Fibroblast of lung (primary cell): ENCODE results near the gene MYH9. TPM values are rescaled to one million over a fixed set of nuclear protein-coding genes. Genes with fewer than 3 reads are reported as not detected.
"Not testable (repeated sequence)": the region's sequence is repeated elsewhere in the genome, so short reads cannot be mapped to it uniquely, and the experiment has no call there.

Experiments used
- DNase-seq, 2 donors: peaks; one replicate each; pipeline versions ENCODE4 v3.0.0 to v3.0.0-alpha.2; 2010; ENCODE audit warnings: low read depth in 2 of 2
- H2AFZ ChIP-seq: 2 replicates; pipeline ENCODE4 v1.5.1; 2012; ENCODE audit warnings: low read length, control low read depth, inconsistent platforms
- H3K27ac ChIP-seq: 2 replicates; pipeline ENCODE4 v1.5.1; 2011; ENCODE audit warnings: low read length, control low read depth; ENCODE audit not compliant: insufficient read depth
- H3K27me3 ChIP-seq: 2 replicates; pipeline ENCODE4 v1.5.1; 2011; ENCODE audit warnings: mild to moderate bottlenecking, low read length; ENCODE audit not compliant: control insufficient read depth, insufficient read depth
- H3K36me3 ChIP-seq: 2 replicates; pipeline ENCODE4 v1.5.1; 2011; ENCODE audit warnings: low read length; ENCODE audit not compliant: control insufficient read depth, insufficient read depth
- H3K4me1 ChIP-seq: 2 replicates; pipeline ENCODE4 v1.5.1; 2011; ENCODE audit warnings: low read length; ENCODE audit not compliant: control insufficient read depth, insufficient read depth; ENCODE audit errors: extremely low read depth
- H3K4me2 ChIP-seq: 2 replicates; pipeline ENCODE4 v1.5.1; 2011; ENCODE audit warnings: low read length, control low read depth; ENCODE audit not compliant: insufficient read depth; ENCODE audit errors: extremely low read depth
- H3K4me3 ChIP-seq, 4 experiments: fragments of 200-600 bp in 1 of 4; sonication (generic) in 1 of 4; replicated peaks in 1 of 4; 2 replicates each; pipeline ENCODE4 v1.5.1; 2011 to 2016; ENCODE audit warnings: low read length in 4 of 4, low read depth in 3 of 4, mild to moderate bottlenecking in 3 of 4, control low read depth in 2 of 4, inconsistent platforms in 1 of 4, mixed read lengths in 1 of 4; ENCODE audit not compliant: insufficient read depth in 1 of 4; ENCODE audit errors: control extremely low read depth in 1 of 4
- H3K79me2 ChIP-seq: 2 replicates; pipeline ENCODE4 v1.5.1; 2012; ENCODE audit warnings: mild to moderate bottlenecking, low read length, inconsistent platforms; ENCODE audit not compliant: control insufficient read depth, insufficient read depth
- H3K9ac ChIP-seq: 2 replicates; pipeline ENCODE4 v1.5.1; 2011; ENCODE audit warnings: mild to moderate bottlenecking, low read length, control low read depth; ENCODE audit not compliant: insufficient read depth
- H3K9me3 ChIP-seq: 2 replicates; pipeline ENCODE4 v1.5.1; 2012; ENCODE audit warnings: low read depth, low read length; ENCODE audit not compliant: control insufficient read depth, insufficient read depth
- H4K20me1 ChIP-seq: 2 replicates; pipeline ENCODE4 v1.5.1; 2011; ENCODE audit warnings: low read length; ENCODE audit not compliant: control insufficient read depth, insufficient read depth; ENCODE audit errors: extremely low read depth
- CTCF ChIP-seq, 2 donors: IDR thresholded peaks in 1 of 2; conservative IDR thresholded peaks in 1 of 2; 1 replicate in 1 of 2; 2 replicates in 1 of 2; pipeline ENCODE4 v1.5.1; 2011 to 2012; ENCODE audit warnings: low read length in 2 of 2, control low read depth in 1 of 2, inconsistent platforms in 1 of 2, low read depth in 1 of 2, mild to moderate bottlenecking in 1 of 2
- EZH2 ChIP-seq: IDR thresholded peaks from 2 replicates; pipeline ENCODE4 v1.5.1; 2012; ENCODE audit warnings: low read length, control low read depth, mild to moderate bottlenecking; ENCODE audit errors: missing control alignments
- polyA plus RNA-seq, 2 donors: library from polyadenylated mRNA; depleted of rRNA in 1 of 2; stranded (reverse) in 1 of 2; unstranded in 1 of 2; fragments of >200 nt; gene quantifications; 2 replicates each; pipeline ENCODE4 v1.2.1, GENCODE V29; 2011 to 2012; ENCODE audit warnings: missing spikeins in 1 of 2
- total RNA-seq: library from RNA; depleted of rRNA; stranded (reverse); fragments of >200 nt; gene quantifications from 2 replicates; pipeline ENCODE4 v1.2.1, GENCODE V29; 2014

Gene MYH9
- total and polyA plus RNA-seq, 2 donors (not counting 1 experiment from before 2014, with no cell fraction given): 677 to 796 TPM

GRCh38 chr22:36413022-36413775 is 25.4 kb upstream of the MYH9 start:
- peak in 1 of 2 donors; percentile 34 for DNase-seq
- H3K4me3 ChIP-seq: no peak overlapping the region
- TF ChIP-seq CTCF (conservative IDR thresholded peaks at IDR 0.05 in 1 of 2, IDR thresholded peaks at IDR 0.05 in 1 of 2; ENCODE audit: low read depth in 1 of 2, low read length in 2 of 2) (no peak), EZH2 (no peak)

GRCh38 chr22:36411589-36412258 is 24.0 kb upstream of the MYH9 start:
- DNase-seq: no peak
- TF ChIP-seq EZH2 (no peak), CTCF (conservative IDR thresholded peaks at IDR 0.05 in 1 of 2, IDR thresholded peaks at IDR 0.05 in 1 of 2; ENCODE audit: low read depth in 1 of 2, low read length in 2 of 2) (no peak)
- Histone ChIP-seq H3K4me3 (no peak overlapping the region), H4K20me1 (no peaks in the 10 kb centered on the region), H3K79me2 (no peaks in the 10 kb centered on the region), H3K4me1 (peaks cover under 1% of the 10 kb centered on the region), H3K4me2 (no peak overlapping the region), H3K27me3 (no peaks in the 10 kb centered on the region), H3K9ac (no peak overlapping the region), H2AFZ (no peak overlapping the region), H3K36me3 (no peaks in the 10 kb centered on the region), H3K9me3 (no peaks in the 10 kb centered on the region), H3K27ac (no peak overlapping the region)

More at GRCh38 chr22:36413022-36413775, 25.4 kb upstream of the MYH9 start:
- H3K9me3 ChIP-seq: no peaks in the 10 kb centered on the region
- no peaks in the 10 kb centered on the region for H3K27me3 ChIP-seq
- H4K20me1 ChIP-seq: no peaks in the 10 kb centered on the region
- no peak overlapping the region for H3K4me2 ChIP-seq
- H3K27ac ChIP-seq: no peak overlapping the region
- no peak overlapping the region for H2AFZ ChIP-seq
- no peak overlapping the region for H3K9ac ChIP-seq
- peaks cover 7% of the 10 kb centered on the region for H3K4me1 ChIP-seq
- no peaks in the 10 kb centered on the region for H3K36me3 ChIP-seq
- H3K79me2 ChIP-seq: no peaks in the 10 kb centered on the region

GRCh38 chr22:36409911-36410756 is 22.4 kb upstream of the MYH9 start:
- peak; percentile 50 to 76 for DNase-seq
- Histone ChIP-seq H3K4me1 (no peaks in the 10 kb centered on the region), H3K36me3 (no peaks in the 10 kb centered on the region), H3K79me2 (no peaks in the 10 kb centered on the region), H3K9ac (no peak overlapping the region), H4K20me1 (no peaks in the 10 kb centered on the region), H3K4me3 (no peak overlapping the region), H3K27ac (no peak overlapping the region), H3K4me2 (peak overlapping the region; percentile 13), H2AFZ (peak overlapping the region; percentile 49), H3K27me3 (no peaks in the 10 kb centered on the region), H3K9me3 (no peaks in the 10 kb centered on the region)
- TF ChIP-seq CTCF (conservative IDR thresholded peaks at IDR 0.05 in 1 of 2, IDR thresholded peaks at IDR 0.05 in 1 of 2; ENCODE audit: low read depth in 1 of 2, low read length in 2 of 2): no peak
- no peak for TF ChIP-seq EZH2

- H3K9me3 ChIP-seq, H3K9ac ChIP-seq, H3K4me2 ChIP-seq, H3K27ac ChIP-seq, DNase-seq, H3K36me3 ChIP-seq, H3K79me2 ChIP-seq, H3K4me1 ChIP-seq, H3K4me3 ChIP-seq, H4K20me1 ChIP-seq, H2AFZ ChIP-seq, H3K27me3 ChIP-seq: not testable (repeated sequence)
These were observed 21.8 kb upstream of the MYH9 start for GRCh38 chr22:36409554-36409910.
